ENCODE measurements around the gene PRKCH. TPM values are rescaled to one million over a fixed set of nuclear protein-coding genes. Genes with fewer than 3 reads are reported as not detected.

The PRKCH gene
- total RNA-seq, 2 donors from 2014 or later: 27.6 to 33.9 TPM

GRCh38 chr14:61471297-61472005, 150.1 kb downstream of the PRKCH start:
- intact Hi-C loops (cut with DNase I): loop anchor here (5.0 kb wide), 2 partner anchors 71 to 226 kb away; partner anchors contain the start of gene HIF1A
- DNase-seq (ENCODE audit: low spot score): no peak
- Histone ChIP-seq H3K27ac (peak overlapping the region; percentile 21 to 28), H3K27me3 (replicated peaks; ENCODE audit: insufficient read depth) (no peaks in the 10 kb centered on the region), H3K9me3 (no peaks in the 10 kb centered on the region), H3K36me3 (no peaks in the 10 kb centered on the region), H3K4me1 (replicated peaks) (peaks cover 4% of the 10 kb centered on the region), H3K4me3 (no peak overlapping the region)
- no peak for TF ChIP-seq POLR2A (IDR thresholded peaks at IDR 0.05)
- TF ChIP-seq POLR2AphosphoS5 (IDR thresholded peaks at IDR 0.05): no peak
- TF ChIP-seq CTCF (IDR thresholded peaks at IDR 0.05): no peak
- 49% methylated on average over 7 of the region's 7 CpGs for WGBS

GRCh38 chr14:61472011-61472672, 150.8 kb downstream of the PRKCH start:
- Histone ChIP-seq H3K4me3 (no peak overlapping the region), H3K27ac (peak overlapping the region; percentile 21 to 28), H3K9me3 (no peaks in the 10 kb centered on the region), H3K36me3 (no peaks in the 10 kb centered on the region), H3K27me3 (replicated peaks; ENCODE audit: insufficient read depth) (no peaks in the 10 kb centered on the region), H3K4me1 (replicated peaks) (no peaks in the 10 kb centered on the region)
- DNase-seq (ENCODE audit: low spot score): no peak
- intact Hi-C loops (cut with DNase I): loop anchor here (5.0 kb wide), 2 partner anchors 70 to 225 kb away; partner anchors contain the start of gene HIF1A
- 32% methylated on average over 8 of the region's 8 CpGs for WGBS
- peak; percentile 52 for TF ChIP-seq POLR2AphosphoS5 (IDR thresholded peaks at IDR 0.05)
- no peak for TF ChIP-seq CTCF (IDR thresholded peaks at IDR 0.05)
- TF ChIP-seq POLR2A (IDR thresholded peaks at IDR 0.05): no peak

- no peak overlapping the region for H3K4me3 ChIP-seq
- no peak for DNase-seq (ENCODE audit: low spot score)
Measured at GRCh38 chr14:61472801-61473376, 151.5 kb downstream of the PRKCH start.

GRCh38 chr14:61474015-61474414, 152.6 kb downstream of the PRKCH start:
- WGBS: 0% methylated on average over 1 of the region's 1 CpG
- Histone ChIP-seq H3K27ac (no peak overlapping the region), H3K27me3 (replicated peaks; ENCODE audit: insufficient read depth) (no peaks in the 10 kb centered on the region), H3K36me3 (no peaks in the 10 kb centered on the region), H3K4me1 (replicated peaks) (no peaks in the 10 kb centered on the region), H3K9me3 (no peaks in the 10 kb centered on the region), H3K4me3 (no peak overlapping the region)
- TF ChIP-seq POLR2A (IDR thresholded peaks at IDR 0.05) (no peak), CTCF (IDR thresholded peaks at IDR 0.05) (no peak), POLR2AphosphoS5 (IDR thresholded peaks at IDR 0.05) (no peak)
- no peak for DNase-seq (ENCODE audit: low spot score)
- intact Hi-C loops (cut with DNase I): loop anchor here (2.0 to 5.0 kb wide), 3 partner anchors 68 to 277 kb away; partner anchors contain the start of gene HIF1A

More at GRCh38 chr14:61472801-61473376, 151.5 kb downstream of the PRKCH start:
- Histone ChIP-seq H3K27ac (peak overlapping the region in 1 of 2 donors; percentile 21), H3K4me1 (replicated peaks) (no peaks in the 10 kb centered on the region), H3K27me3 (replicated peaks; ENCODE audit: insufficient read depth) (no peaks in the 10 kb centered on the region), H3K9me3 (no peaks in the 10 kb centered on the region), H3K36me3 (no peaks in the 10 kb centered on the region)
- intact Hi-C loops (cut with DNase I): loop anchor here (5.0 kb wide), 2 partner anchors 69 to 224 kb away; partner anchors contain the start of gene HIF1A
- WGBS: 75% methylated on average over 3 of the region's 3 CpGs
- no peak for TF ChIP-seq POLR2AphosphoS5 (IDR thresholded peaks at IDR 0.05)
- TF ChIP-seq CTCF (IDR thresholded peaks at IDR 0.05): no peak
- TF ChIP-seq POLR2A (IDR thresholded peaks at IDR 0.05): no peak
